Activated CD4-positive, alpha-beta memory T cell treated with anti-CD3 and anti-CD28 coated beads, Interleukin-2, amount 10 ng/mL, durations not matched to agents 7 days and 5 days (primary cell): ENCODE results near the gene TBC1D8B. TPM values are rescaled to one million over a fixed set of nuclear protein-coding genes. Genes with fewer than 3 reads are reported as not detected.

Experiments used
- total RNA-seq, 2 experiments: library from RNA; stranded (reverse); gene quantifications; one replicate each; pipeline ENCODE4 v1.2.3, GENCODE V29; 2021

The TBC1D8B gene
- total RNA-seq, 2 experiments from 2014 or later = 1.4 to 1.5 TPM

Other genes with a start within 250 kb of the TBC1D8B start
- 1 to 10 TPM; 7.1 to 9.5 TPM for gene RADX, start 190.7 kb upstream of the TBC1D8B start, total RNA-seq
- not detected for gene RNF128, start 76.0 kb upstream of the TBC1D8B start, total RNA-seq
- gene RIPPLY1, start 100.7 kb downstream of the TBC1D8B start, total RNA-seq = not detected
- not detected for gene CLDN2, start 117.7 kb downstream of the TBC1D8B start, total RNA-seq
- 1 to 10 TPM; 6.3 to 6.9 TPM for gene MORC4, start 197.5 kb downstream of the TBC1D8B start, total RNA-seq